SK-N-MC (cell line): ENCODE results near the gene ARMH1.
"Not testable (repeated sequence)": the region's sequence is repeated elsewhere in the genome, so short reads cannot be mapped to it uniquely, and the experiment has no call there.

Experiments used
- DNase-seq: peaks from one replicate; pipeline ENCODE4 v3.0.0-alpha.2; 2011; ENCODE audit warnings: low read depth, low spot score
- H3K27ac ChIP-seq: fragments of 200-600 bp; sonication (generic); 2 replicates; pipeline ENCODE4 v1.5.1; 2016; ENCODE audit warnings: mixed run types
- H3K36me3 ChIP-seq: fragments of 200-600 bp; sonication (generic); 2 replicates; pipeline ENCODE4 v1.6.1; 2017; ENCODE audit warnings: antibody characterized with exemption, low read length, mixed read lengths; ENCODE audit not compliant: insufficient read depth
- H3K4me3 ChIP-seq: fragments of 200-600 bp; sonication (generic); 2 replicates; pipeline ENCODE4 v1.5.1; 2016
- H3K9ac ChIP-seq: fragments of 200-600 bp; sonication (generic); 2 replicates; pipeline ENCODE4 v1.8.0; 2017; ENCODE audit warnings: mixed run types, mixed read lengths; ENCODE audit not compliant: insufficient read length
- H3K9me3 ChIP-seq: fragments of 200-600 bp; sonication (generic); 2 replicates; pipeline ENCODE4 v1.6.1; 2017; ENCODE audit warnings: low read depth, mild to moderate bottlenecking, antibody characterized with exemption, low read length, moderate library complexity, mixed read lengths
- EZH2 ChIP-seq: fragments of 200-600 bp; sonication (generic); IDR thresholded peaks from one replicate; pipeline ENCODE4 v1.6.1; 2017; ENCODE audit warnings: antibody characterized with exemption
- FOXP2 ChIP-seq: optimal IDR thresholded peaks from 2 replicates; pipeline ENCODE3; 2011; ENCODE audit warnings: mild to moderate bottlenecking, moderate library complexity; ENCODE audit not compliant: insufficient read depth; ENCODE audit errors: extremely low read length, control extremely low read depth
- POLR2AphosphoS5 ChIP-seq: IDR thresholded peaks from 2 replicates; pipeline ENCODE4 v1.6.1; 2012; ENCODE audit warnings: mild to moderate bottlenecking, low read depth, low read length, borderline replicate concordance

The ARMH1 gene

DNA sequence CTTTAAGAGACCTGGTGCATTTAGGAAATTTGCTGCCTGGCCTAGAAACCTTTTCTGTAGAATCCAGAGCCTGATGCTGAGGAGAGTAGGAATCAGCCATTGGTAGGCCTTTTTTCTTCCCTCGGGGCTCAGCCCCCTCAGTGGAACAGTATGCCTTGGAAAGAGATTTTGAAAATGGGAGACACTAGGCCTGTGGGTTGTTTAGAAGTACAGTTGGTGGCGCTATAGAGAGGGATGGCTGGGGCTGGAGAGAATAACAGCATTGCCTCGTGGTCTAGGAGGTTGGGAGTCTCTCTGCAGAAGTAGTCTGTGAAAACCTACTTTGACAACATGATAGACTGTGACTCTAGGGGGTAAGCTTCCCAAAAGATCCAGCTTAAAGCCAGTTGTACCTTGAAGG, 73.4 kb downstream of the ARMH1 start:
- no peaks in the 10 kb centered on the region for H3K9me3 ChIP-seq
- H3K9ac ChIP-seq = no peak overlapping the region
- H3K27ac ChIP-seq = no peak overlapping the region
- H3K36me3 ChIP-seq = peaks cover 73% of the 10 kb centered on the region
- H3K4me3 ChIP-seq = no peak overlapping the region
- DNase-seq = no peak
- TF ChIP-seq POLR2AphosphoS5 (no peak), FOXP2 (no peak)

DNA sequence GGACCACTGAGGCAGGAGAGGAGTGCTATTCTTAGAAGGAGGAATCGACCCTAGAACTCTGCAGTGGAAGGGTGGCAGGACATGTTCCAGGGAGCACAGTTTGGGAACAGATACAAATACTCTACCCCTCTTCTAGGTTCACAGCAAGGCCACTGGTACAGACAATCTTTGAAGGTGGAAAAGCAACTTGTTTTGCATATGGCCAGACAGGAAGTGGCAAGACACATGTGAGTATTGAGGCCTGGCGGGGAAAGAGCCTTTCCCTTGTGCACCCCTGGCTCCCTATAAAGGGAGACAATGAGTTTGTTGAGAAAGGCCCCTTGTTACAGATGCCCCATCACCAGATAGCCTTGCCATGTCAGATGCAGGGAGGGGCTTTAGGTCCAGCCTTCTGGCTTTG, 82.9 kb downstream of the ARMH1 start:
- no peaks in the 10 kb centered on the region for H3K9me3 ChIP-seq
- H3K27ac ChIP-seq = no peak overlapping the region
- TF ChIP-seq FOXP2 = no peak
- no peak for TF ChIP-seq POLR2AphosphoS5
- no peak for TF ChIP-seq EZH2
- H3K4me3 ChIP-seq = no peak overlapping the region
- H3K36me3 ChIP-seq = peaks cover 91% of the 10 kb centered on the region
- no peak overlapping the region for H3K9ac ChIP-seq
- DNase-seq = no peak

DNA sequence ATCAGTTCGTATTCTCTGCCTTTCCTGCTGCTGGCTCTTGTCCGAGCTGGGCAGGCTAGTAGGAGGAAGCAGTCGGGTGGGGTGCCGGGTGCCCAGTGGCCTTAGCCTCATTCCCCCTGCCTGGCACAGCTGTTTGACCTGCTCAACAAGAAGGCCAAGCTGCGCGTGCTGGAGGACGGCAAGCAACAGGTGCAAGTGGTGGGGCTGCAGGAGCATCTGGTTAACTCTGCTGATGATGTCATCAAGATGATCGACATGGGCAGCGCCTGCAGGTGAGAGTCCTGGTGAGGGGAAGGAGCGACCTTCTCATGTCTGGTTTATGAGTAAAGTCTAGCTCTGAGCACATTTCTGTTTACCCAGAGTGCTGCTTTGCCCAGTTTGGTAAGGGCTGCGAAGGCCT, 84.6 kb downstream of the ARMH1 start:
- TF ChIP-seq POLR2AphosphoS5 (no peak), EZH2 (no peak), FOXP2 (no peak)
- Histone ChIP-seq H3K9ac (no peak overlapping the region), H3K9me3 (no peaks in the 10 kb centered on the region), H3K4me3 (no peak overlapping the region), H3K27ac (no peak overlapping the region), H3K36me3 (peaks cover 91% of the 10 kb centered on the region)
- DNase-seq = no peak

DNA sequence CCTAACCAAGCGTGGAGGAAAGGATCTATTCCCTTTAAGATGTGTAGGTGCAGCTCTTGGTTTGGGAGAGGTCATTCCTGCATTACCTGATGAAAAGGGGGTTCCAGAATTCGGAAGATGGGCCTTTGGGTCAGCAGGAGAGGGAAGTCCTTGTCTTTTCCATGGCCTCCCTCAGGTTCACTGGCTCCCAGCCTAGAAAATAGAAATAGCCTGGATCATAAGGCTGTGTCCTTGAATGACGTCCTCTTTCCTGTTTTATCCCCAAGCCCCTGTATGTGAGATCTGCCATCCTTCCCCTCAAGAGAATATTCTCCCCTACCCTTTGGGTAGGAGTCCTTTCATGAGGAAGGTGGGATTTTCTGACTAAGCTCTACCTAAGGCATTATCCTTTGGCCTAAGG, 86.4 kb downstream of the ARMH1 start:
- no peak for DNase-seq
- Histone ChIP-seq H3K9ac (no peak overlapping the region), H3K9me3 (no peaks in the 10 kb centered on the region), H3K27ac (no peak overlapping the region), H3K4me3 (no peak overlapping the region), H3K36me3 (peaks cover 86% of the 10 kb centered on the region)
- TF ChIP-seq EZH2 = no peak
- no peak for TF ChIP-seq POLR2AphosphoS5
- TF ChIP-seq FOXP2 = no peak

DNA sequence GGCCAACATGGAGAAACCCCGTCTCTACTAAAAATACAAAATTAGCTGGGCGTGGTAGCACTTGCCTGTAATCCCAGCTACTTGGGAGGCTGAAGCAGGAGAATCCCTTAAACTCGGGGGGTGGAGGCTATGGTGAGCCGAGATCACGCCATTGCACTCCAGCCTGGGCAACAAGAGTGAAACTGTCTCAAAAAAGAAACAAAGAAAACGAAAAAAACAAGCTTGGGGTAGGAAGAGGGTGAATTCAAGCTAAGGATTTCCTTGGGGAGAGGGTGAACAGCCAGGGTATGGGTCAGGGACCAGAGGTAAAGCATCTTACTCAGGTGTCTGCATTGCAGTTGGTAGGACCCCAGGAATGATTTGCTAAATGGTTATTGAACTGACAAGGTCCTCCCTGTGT, 91.9 kb downstream of the ARMH1 start:
- not testable (repeated sequence) for H3K4me3 ChIP-seq, H3K9ac ChIP-seq, H3K27ac ChIP-seq, DNase-seq, H3K9me3 ChIP-seq
- H3K36me3 ChIP-seq = peaks cover 51% of the 10 kb centered on the region
